ENCODE results near the gene GOLGA2. TPM values are rescaled to one million over a fixed set of nuclear protein-coding genes. Genes with fewer than 3 reads are reported as not detected.

The GOLGA2 gene
- total RNA-seq, 2 donors from 2014 or later, result 46.2 to 54.3 TPM

- ATAC-seq (no peak), DNase-seq (ENCODE audit: low spot score in 2 of 2) (no peak)
- Mint-ChIP-seq H3K36me3 (no peaks in the 10 kb centered on the region), H3K27ac (no peak overlapping the region), H3K9me3 (no peaks in the 10 kb centered on the region)
These were observed 61.9 kb downstream of the GOLGA2 start for GRCh38 chr9:128213746-128214497.

- Mint-ChIP-seq H3K36me3 (no peaks in the 10 kb centered on the region), H3K27ac (no peak overlapping the region), H3K9me3 (no peaks in the 10 kb centered on the region)
- ATAC-seq (no peak), DNase-seq (ENCODE audit: low spot score in 2 of 2) (no peak)
These were observed 63.9 kb downstream of the GOLGA2 start for GRCh38 chr9:128211981-128212281.

GRCh38 chr9:128211186-128211980, 64.4 kb downstream of the GOLGA2 start:
- DNase-seq (ENCODE audit: low spot score in 2 of 2) (no peak), ATAC-seq (no peak)
- H3K9me3 Mint-ChIP-seq, result no peaks in the 10 kb centered on the region
- H3K36me3 Mint-ChIP-seq, result no peaks in the 10 kb centered on the region
- no peak overlapping the region for H3K27ac Mint-ChIP-seq

GRCh38 chr9:128208946-128209669, 66.7 kb downstream of the GOLGA2 start:
- H3K36me3 Mint-ChIP-seq, result no peaks in the 10 kb centered on the region
- no peak for DNase-seq (ENCODE audit: low spot score in 2 of 2)
- no peak for ATAC-seq

GRCh38 chr9:128208386-128208785, 67.4 kb downstream of the GOLGA2 start:
- no peak for ATAC-seq
- Mint-ChIP-seq H3K27ac (no peak overlapping the region), H3K36me3 (no peaks in the 10 kb centered on the region), H3K9me3 (no peaks in the 10 kb centered on the region)
- DNase-seq (ENCODE audit: low spot score in 2 of 2), result no peak

More at GRCh38 chr9:128208946-128209669, 66.7 kb downstream of the GOLGA2 start:
- no peaks in the 10 kb centered on the region for H3K9me3 Mint-ChIP-seq
- no peak overlapping the region for H3K27ac Mint-ChIP-seq

- no peaks in the 10 kb centered on the region for H3K9me3 Mint-ChIP-seq
- DNase-seq (ENCODE audit: low spot score in 2 of 2) (no peak), ATAC-seq (no peak)
- no peaks in the 10 kb centered on the region for H3K36me3 Mint-ChIP-seq
- H3K27ac Mint-ChIP-seq, result peak overlapping the region in 1 of 2 donors; percentile 6
These were observed 68.6 kb downstream of the GOLGA2 start for GRCh38 chr9:128206916-128207910.

- Mint-ChIP-seq H3K27ac (no peak overlapping the region), H3K9me3 (no peaks in the 10 kb centered on the region), H3K36me3 (no peaks in the 10 kb centered on the region)
- ATAC-seq, result no peak
- DNase-seq (ENCODE audit: low spot score in 2 of 2), result no peak
These were observed 69.3 kb downstream of the GOLGA2 start for GRCh38 chr9:128206484-128206883.

Other genes starting within 250 kb of the GOLGA2 start
- gene NAIF1, start 208.7 kb downstream of the GOLGA2 start, total RNA-seq, result 10 to 100 TPM in 1 of 2 donors, 1 to 10 TPM in 1; 9.8 to 12.7 TPM
- gene SLC25A25, start 207.8 kb downstream of the GOLGA2 start, total RNA-seq, result 10 to 100 TPM; 10.9 to 19.0 TPM
- 10 to 100 TPM in 1 of 2 donors, 1 to 10 TPM in 1; 6.6 to 50.6 TPM for gene PTGES2, start 148.3 kb downstream of the GOLGA2 start, total RNA-seq
- gene LCN2, start 126.6 kb downstream of the GOLGA2 start, total RNA-seq, result not detected
- 10 to 100 TPM; 67.6 to 82.2 TPM for gene BBLN, start 115.7 kb downstream of the GOLGA2 start, total RNA-seq
- 100 to 1,000 TPM in 1 of 2 donors, 10 to 100 TPM in 1; 60.1 to 111 TPM for gene CIZ1, start 84.4 kb downstream of the GOLGA2 start, total RNA-seq
- gene DNM1, start 72.6 kb downstream of the GOLGA2 start, total RNA-seq, result 1 to 10 TPM; 1.6 to 5.1 TPM
- gene SWI5, start 269 bp upstream of the GOLGA2 start, total RNA-seq, result 10 to 100 TPM; 15.6 to 16.9 TPM
- 10 to 100 TPM; 25.6 to 35.9 TPM for gene TRUB2, start 46.4 kb upstream of the GOLGA2 start, total RNA-seq
- gene COQ4, start 46.8 kb upstream of the GOLGA2 start, total RNA-seq, result 10 to 100 TPM; 33.9 to 38.3 TPM
- gene SLC27A4, start 64.5 kb upstream of the GOLGA2 start, total RNA-seq, result 10 to 100 TPM in 1 of 2 donors, 1 to 10 TPM in 1; 9.4 to 10.2 TPM
- 10 to 100 TPM; 36.4 to 77.9 TPM for gene URM1, start 95.4 kb upstream of the GOLGA2 start, total RNA-seq
- gene CERCAM, start 144.8 kb upstream of the GOLGA2 start, total RNA-seq, result 1 to 10 TPM; 1.2 to 3.2 TPM
- gene ODF2, start 180.0 kb upstream of the GOLGA2 start, total RNA-seq, result 10 to 100 TPM; 67.9 to 70.7 TPM
- 10 to 100 TPM; 51.4 to 57.0 TPM for gene GLE1, start 228.7 kb upstream of the GOLGA2 start, total RNA-seq